AG09309 (cell line): ENCODE data around the gene EAPP.
"Not testable (repeated sequence)": the region's sequence is repeated elsewhere in the genome, so short reads cannot be mapped to it uniquely, and the experiment has no call there.

ENCODE experiments used
- DNase-seq: peaks from one replicate; pipeline ENCODE4 v3.0.0-alpha.2; 2010; ENCODE audit warnings: low read depth
- H3K4me3 ChIP-seq: 2 replicates; pipeline ENCODE4 v1.5.1; 2011; ENCODE audit warnings: mild to moderate bottlenecking, low read depth, low read length, moderate library complexity; ENCODE audit not compliant: control insufficient read depth
- CTCF ChIP-seq: IDR thresholded peaks from 2 replicates; pipeline ENCODE4 v1.5.1; 2011; ENCODE audit warnings: mild to moderate bottlenecking, low read depth, low read length, inconsistent platforms; ENCODE audit not compliant: insufficient read depth, control insufficient read depth; ENCODE audit errors: missing control alignments

The EAPP gene

GRCh38 chr14:34482463-34482862 is 57.0 kb downstream of the EAPP start:
- TF ChIP-seq CTCF: no peak
- H3K4me3 ChIP-seq: no peak overlapping the region
- DNase-seq: no peak

GRCh38 chr14:34479694-34480093 is 59.8 kb downstream of the EAPP start:
- no peak overlapping the region for H3K4me3 ChIP-seq
- no peak for TF ChIP-seq CTCF
- DNase-seq: no peak

- TF ChIP-seq CTCF: no peak
- no peak overlapping the region for H3K4me3 ChIP-seq
These were observed 61.2 kb downstream of the EAPP start for GRCh38 chr14:34478261-34478660.

DNA sequence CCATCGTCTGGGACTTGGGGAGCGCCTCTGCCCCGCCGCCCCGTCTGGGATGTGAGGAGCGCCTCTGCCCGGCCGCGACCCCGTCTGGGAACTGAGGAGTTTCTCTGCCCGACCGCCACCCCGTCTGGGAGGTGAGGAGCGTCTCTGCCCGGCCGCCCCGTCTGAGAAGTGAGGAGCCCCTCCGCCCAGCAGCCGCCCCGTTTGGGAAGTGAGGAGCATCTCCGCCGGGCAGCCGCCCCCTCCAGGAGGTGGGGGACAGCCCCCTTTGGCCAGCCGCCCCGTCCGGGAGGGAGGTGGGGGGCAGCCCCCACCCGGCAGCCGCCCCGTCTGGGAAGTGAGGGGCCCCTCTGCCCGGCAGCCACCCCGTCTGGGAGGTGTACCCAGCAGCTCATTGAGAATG is 63.5 kb downstream of the EAPP start:
- DNase-seq, H3K4me3 ChIP-seq: not testable (repeated sequence)

More at GRCh38 chr14:34478261-34478660, 61.2 kb downstream of the EAPP start:
- no peak for DNase-seq

DNA sequence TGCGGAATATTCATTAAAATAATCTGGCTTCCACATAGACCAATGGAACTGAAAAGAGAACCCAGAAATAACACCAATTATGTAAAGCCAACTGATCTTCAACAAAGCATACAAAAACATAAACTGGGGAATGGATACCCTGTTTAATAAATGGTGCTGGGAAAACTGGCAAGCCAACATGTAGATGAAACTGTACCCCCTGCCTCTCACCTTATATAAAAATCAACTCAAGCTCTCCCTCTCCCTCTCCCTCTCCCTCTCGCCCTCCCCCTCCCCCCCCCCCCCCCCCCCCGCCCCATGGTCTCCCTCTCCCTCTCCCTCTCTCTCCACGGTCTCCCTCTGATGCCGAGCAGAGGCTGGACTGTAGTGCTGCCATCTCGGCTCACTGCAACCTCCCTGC is 64.3 kb downstream of the EAPP start:
- no peak for TF ChIP-seq CTCF
- no peak for DNase-seq
- H3K4me3 ChIP-seq: no peak overlapping the region

DNA sequence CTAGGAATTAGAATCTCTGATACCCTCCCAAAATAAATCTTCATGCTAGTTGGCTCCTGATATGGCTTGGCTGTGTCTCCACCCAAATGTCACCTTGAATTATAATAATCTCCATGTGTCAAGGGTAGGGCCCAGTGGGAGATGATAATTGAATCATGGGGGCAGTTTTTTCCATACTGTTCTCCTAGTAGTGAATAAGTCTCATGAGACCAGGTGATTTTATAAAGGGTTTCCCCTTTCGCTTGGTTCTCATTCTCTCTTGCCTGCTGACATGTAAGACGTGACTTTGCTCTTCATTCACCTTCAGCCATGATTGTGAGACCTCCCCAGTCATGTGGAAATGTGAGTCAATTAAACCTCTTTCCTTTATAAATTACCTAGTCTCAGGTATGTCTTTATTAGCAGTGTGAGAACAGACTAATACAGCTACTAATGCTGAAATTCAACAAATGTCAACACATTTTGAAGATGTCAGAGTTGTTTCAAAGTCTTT is 65.3 kb downstream of the EAPP start:
- no peak for DNase-seq
- TF ChIP-seq CTCF: no peak
- no peak overlapping the region for H3K4me3 ChIP-seq

DNA sequence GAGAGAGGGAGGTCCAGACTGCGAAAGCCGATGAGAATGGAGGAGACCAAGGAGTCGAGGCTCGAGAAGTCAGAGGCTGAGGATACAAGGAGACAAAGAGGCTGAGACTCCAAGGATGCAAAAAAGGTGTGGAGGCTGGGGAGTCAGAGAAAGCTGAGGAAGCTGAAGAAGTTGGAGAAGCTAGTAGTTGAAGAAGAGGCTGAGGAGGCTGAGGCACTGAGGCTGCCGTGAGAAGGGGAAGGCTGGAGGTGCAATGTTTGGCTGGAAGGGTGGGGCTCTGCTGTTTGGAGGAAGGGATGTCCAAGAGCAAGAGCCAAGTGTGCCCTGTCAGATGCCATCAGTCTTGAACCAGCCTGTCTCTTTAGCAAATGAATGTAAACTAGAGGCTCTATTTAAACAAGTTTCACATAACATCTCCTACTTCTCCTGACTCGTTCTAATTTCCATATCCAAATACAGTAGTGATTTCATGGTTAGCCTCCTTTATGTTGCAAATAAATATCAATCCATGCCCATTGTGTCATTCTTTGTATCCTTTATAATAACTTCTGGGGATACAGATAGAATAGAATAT is 66.7 kb downstream of the EAPP start:
- no peak overlapping the region for H3K4me3 ChIP-seq
- TF ChIP-seq CTCF: no peak
- no peak for DNase-seq
